Osteocyte (in vitro differentiated cells): ENCODE data around the gene CMSS1. TPM values are rescaled to one million over a fixed set of nuclear protein-coding genes. Genes with fewer than 3 reads are reported as not detected.

Experiments
- DNase-seq: peaks from one replicate; pipeline ENCODE4 v3.0.0; 2021; ENCODE audit warnings: mixed read lengths; ENCODE audit not compliant: unreplicated experiment; ENCODE audit errors: extremely low spot score
- H3K27ac Mint-ChIP-seq: one replicate; pipeline ENCODE4 v1.8.0; 2021; ENCODE audit warnings: mild to moderate bottlenecking, mixed read lengths; ENCODE audit not compliant: unreplicated experiment
- H3K27me3 Mint-ChIP-seq: one replicate; pipeline ENCODE4 v1.8.0; 2021; ENCODE audit warnings: mixed read lengths; ENCODE audit not compliant: unreplicated experiment
- H3K36me3 Mint-ChIP-seq: one replicate; pipeline ENCODE4 v1.8.0; 2021; ENCODE audit warnings: mixed read lengths; ENCODE audit not compliant: unreplicated experiment
- H3K4me1 Mint-ChIP-seq: one replicate; pipeline ENCODE4 v1.8.0; 2021; ENCODE audit warnings: mixed read lengths; ENCODE audit not compliant: unreplicated experiment
- H3K4me3 Mint-ChIP-seq: one replicate; pipeline ENCODE4 v1.8.0; 2021; ENCODE audit warnings: mild to moderate bottlenecking, moderate library complexity, mixed read lengths; ENCODE audit not compliant: unreplicated experiment
- H3K9me3 Mint-ChIP-seq: one replicate; pipeline ENCODE4 v1.8.0; 2021; ENCODE audit warnings: mixed read lengths; ENCODE audit not compliant: unreplicated experiment
- CTCF ChIP-seq: fragments of 200-600 bp; sonication (generic); IDR thresholded peaks from 2 replicates; pipeline ENCODE4 v1.5.0; 2021; ENCODE audit warnings: antibody characterized with exemption, mild to moderate bottlenecking, moderate library complexity
- total RNA-seq: library from RNA; stranded (reverse); gene quantifications from 2 replicates; pipeline ENCODE4 v1.2.1, GENCODE V29; 2021

The CMSS1 gene
- total RNA-seq, 1 donor from 2014 or later = 38.5 TPM

GRCh38 chr3:100002599-100003350 is 185.1 kb downstream of the CMSS1 start:
- H3K4me3 Mint-ChIP-seq = no peak overlapping the region
- no peak overlapping the region for H3K27ac Mint-ChIP-seq
- no peak for DNase-seq
- peaks cover 4% of the 10 kb centered on the region for H3K9me3 Mint-ChIP-seq
- no peaks in the 10 kb centered on the region for H3K36me3 Mint-ChIP-seq
- no peak for TF ChIP-seq CTCF
- H3K27me3 Mint-ChIP-seq = no peaks in the 10 kb centered on the region
- peaks cover 21% of the 10 kb centered on the region for H3K4me1 Mint-ChIP-seq

GRCh38 chr3:100003609-100004503 is 186.2 kb downstream of the CMSS1 start:
- DNase-seq = no peak
- H3K27me3 Mint-ChIP-seq = no peaks in the 10 kb centered on the region
- TF ChIP-seq CTCF = no peak
- H3K9me3 Mint-ChIP-seq = peaks cover 4% of the 10 kb centered on the region
- H3K27ac Mint-ChIP-seq = no peak overlapping the region
- H3K4me3 Mint-ChIP-seq = no peak overlapping the region
- peaks cover 21% of the 10 kb centered on the region for H3K4me1 Mint-ChIP-seq
- no peaks in the 10 kb centered on the region for H3K36me3 Mint-ChIP-seq

GRCh38 chr3:100004931-100005330 is 187.3 kb downstream of the CMSS1 start:
- Mint-ChIP-seq H3K27me3 (no peaks in the 10 kb centered on the region), H3K9me3 (peaks cover 4% of the 10 kb centered on the region), H3K4me1 (peaks cover 29% of the 10 kb centered on the region), H3K36me3 (no peaks in the 10 kb centered on the region), H3K27ac (no peak overlapping the region), H3K4me3 (no peak overlapping the region)
- no peak for DNase-seq
- no peak for TF ChIP-seq CTCF

- peaks cover 4% of the 10 kb centered on the region for H3K9me3 Mint-ChIP-seq
- H3K36me3 Mint-ChIP-seq = no peaks in the 10 kb centered on the region
- TF ChIP-seq CTCF = no peak
- no peak overlapping the region for H3K4me3 Mint-ChIP-seq
- H3K27ac Mint-ChIP-seq = peak overlapping the region; percentile 6
- H3K27me3 Mint-ChIP-seq = no peaks in the 10 kb centered on the region
- H3K4me1 Mint-ChIP-seq = peaks cover 34% of the 10 kb centered on the region
- no peak for DNase-seq
These were observed 188.2 kb downstream of the CMSS1 start for GRCh38 chr3:100005665-100006393.
